Measurements from ENCODE around the gene OR52A5.

DNA sequence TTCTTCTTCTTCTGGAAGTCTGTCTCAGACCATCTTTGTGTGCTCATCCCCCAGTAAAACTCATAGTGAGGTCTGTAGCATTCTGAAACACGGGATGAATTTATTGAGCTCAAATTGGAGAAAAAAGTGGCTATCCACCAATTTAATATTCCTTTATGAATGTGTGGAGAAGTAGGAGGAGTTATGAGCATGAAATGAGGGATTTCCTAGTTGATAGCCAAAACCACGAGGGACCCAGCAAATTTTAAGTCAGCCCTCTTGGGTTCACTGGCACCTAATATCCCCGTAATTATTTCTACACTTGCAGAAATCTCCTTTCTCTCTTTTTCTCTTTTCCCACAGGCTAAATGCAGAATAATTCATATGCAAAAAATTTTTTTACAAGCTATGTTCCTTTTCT, 16.5 kb upstream of the OR52A5 start, which contains the start of gene OR52A1:
- TF ChIP-seq, protein P1, sequence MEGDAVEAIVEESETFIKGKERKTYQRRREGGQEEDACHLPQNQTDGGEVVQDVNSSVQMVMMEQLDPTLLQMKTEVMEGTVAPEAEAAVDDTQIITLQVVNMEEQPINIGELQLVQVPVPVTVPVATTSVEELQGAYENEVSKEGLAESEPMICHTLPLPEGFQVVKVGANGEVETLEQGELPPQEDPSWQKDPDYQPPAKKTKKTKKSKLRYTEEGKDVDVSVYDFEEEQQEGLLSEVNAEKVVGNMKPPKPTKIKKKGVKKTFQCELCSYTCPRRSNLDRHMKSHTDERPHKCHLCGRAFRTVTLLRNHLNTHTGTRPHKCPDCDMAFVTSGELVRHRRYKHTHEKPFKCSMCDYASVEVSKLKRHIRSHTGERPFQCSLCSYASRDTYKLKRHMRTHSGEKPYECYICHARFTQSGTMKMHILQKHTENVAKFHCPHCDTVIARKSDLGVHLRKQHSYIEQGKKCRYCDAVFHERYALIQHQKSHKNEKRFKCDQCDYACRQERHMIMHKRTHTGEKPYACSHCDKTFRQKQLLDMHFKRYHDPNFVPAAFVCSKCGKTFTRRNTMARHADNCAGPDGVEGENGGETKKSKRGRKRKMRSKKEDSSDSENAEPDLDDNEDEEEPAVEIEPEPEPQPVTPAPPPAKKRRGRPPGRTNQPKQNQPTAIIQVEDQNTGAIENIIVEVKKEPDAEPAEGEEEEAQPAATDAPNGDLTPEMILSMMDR (IDR thresholded peaks at IDR 0.05) = no peak
- TF ChIP-seq EZH2 (IDR thresholded peaks at IDR 0.05; ENCODE audit: borderline replicate concordance, insufficient read depth, low read depth, low read length, poor library complexity, severe bottlenecking) = no peak
